EH (cell line): ENCODE data around the gene DENND11.
"Not testable (repeated sequence)": the region's sequence is repeated elsewhere in the genome, so short reads cannot be mapped to it uniquely, and the experiment has no call there.

Experiments used
- DNase-seq: peaks from one replicate; pipeline ENCODE4 v3.0.0-alpha.2; 2015; ENCODE audit warnings: low read depth

DENND11 gene

DNA sequence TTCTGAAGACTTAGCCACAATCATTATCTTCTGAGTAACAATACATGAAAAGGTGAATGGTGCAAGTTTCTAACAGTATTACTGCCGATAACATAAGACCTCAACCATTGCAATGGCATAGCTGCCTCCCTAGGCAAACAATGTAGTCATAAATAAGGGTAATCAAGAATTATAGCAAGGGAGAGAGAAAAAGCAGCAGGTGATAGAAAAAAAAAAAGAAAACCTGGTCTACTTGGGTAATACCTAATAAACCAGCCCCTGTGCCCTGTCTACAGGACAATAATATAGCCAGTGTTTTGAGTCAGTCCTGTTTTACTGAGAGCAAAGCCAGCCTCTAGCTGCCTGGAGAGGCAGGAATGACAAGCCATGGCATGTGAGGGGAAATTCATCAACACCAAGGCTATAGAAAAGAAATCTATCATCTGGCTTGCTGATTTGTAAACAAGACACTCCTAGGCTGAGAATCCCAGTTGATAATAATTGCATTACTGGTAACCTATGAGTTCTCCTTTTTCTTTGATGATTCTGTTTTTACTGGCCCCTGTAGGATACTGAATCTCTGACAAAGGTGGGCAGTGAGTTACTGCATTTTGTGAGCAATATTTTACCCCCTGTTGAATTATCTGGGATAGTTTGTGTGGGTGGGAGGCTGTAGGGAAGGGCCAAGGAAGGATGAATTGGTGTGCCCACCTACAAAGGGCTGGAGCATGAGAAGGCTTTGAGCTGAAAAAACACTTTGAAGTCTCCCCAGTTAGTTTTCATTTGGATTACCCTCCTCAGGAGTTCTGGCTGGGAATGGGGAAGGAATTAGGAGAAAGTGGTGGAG, 4.5 kb upstream of the DENND11 start:
- DNase-seq, result no peak

DNA sequence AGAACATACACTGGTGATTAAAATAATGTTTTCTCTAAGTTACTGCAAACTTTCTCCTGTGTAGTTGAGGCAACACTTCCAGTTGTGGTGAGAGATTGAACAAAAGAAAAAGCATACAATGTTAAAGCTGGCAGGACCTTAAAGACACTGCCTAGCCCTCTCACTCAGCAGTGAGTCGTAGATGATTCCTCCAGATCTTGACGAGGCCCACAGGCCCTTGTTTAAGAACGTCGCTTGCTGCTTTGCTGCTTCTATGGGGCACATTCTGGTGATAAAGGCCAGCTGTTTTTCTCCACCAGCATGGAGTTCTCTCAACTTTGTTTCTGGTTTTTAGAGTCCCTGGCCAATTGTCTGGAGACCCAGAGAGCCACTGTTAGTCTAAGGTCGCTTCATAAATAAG, 2.8 kb upstream of the DENND11 start:
- peak; percentile 30 for DNase-seq

DNA sequence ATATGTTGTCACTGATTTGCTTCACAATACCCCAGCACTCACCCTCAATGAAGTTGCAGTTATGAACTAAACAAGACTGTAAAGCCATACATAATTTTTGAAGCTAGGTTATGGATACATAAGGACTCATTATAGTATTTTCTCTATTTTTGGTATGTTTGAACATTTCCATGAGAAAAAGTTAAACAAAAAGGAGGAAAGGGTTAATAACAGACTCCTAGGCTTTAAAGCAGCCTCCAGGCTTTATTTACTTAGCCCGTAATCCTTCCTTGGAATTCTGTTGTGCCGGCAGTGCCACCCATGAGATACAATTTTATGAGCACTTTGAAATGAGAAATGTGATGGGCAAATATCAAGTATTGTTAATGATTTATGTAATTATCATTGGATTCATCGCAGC, 2.1 kb upstream of the DENND11 start:
- DNase-seq, result no peak

DNA sequence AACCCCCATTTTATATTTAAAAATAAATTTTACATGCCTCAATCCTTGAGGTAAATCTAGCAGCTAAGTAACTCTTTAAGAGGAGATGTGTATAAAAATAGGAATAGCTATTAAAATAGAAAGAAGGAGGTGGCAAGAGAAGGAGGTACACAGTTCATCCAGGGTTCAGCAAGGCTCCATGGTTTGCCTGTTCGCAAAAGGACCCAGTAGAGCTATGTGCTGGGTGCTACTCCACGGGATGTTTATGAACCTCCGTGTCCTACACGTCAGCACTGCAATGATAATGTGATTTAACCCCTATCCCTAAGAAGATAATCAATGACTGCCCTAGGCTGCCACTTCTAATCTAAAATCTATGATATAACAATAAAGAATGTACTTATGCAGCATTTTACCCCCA, 926 bp upstream of the DENND11 start:
- DNase-seq, result no peak

DNA sequence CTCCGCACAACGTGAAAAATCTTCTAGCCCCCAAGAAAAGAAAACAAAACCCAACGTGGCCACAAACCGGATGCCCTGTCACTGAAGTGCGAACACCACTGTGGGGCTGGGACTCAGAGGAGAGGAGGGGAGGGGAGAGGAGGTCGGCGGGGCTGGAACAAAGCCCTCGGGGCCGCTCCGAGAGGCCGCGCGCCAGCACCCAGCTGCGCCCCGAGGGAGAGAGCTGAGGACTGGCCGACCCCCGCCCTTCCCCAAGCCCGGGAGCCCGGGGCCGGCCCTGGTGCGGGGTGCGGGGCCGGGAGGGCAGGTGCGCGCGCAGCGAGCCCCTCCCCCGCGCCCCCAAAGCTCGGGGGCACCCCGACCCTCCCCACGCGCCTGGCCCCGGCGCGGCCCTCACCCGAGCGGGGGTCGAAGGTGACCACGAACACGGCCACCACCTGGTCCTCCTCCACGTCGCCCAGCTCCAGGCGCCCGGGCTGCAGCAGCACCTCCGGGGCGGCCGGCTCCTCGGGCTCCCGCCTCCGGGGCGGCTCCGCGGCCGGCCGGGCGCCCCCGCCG, 398 bp downstream of the DENND11 start:
- peak; percentile 50 for DNase-seq

DNA sequence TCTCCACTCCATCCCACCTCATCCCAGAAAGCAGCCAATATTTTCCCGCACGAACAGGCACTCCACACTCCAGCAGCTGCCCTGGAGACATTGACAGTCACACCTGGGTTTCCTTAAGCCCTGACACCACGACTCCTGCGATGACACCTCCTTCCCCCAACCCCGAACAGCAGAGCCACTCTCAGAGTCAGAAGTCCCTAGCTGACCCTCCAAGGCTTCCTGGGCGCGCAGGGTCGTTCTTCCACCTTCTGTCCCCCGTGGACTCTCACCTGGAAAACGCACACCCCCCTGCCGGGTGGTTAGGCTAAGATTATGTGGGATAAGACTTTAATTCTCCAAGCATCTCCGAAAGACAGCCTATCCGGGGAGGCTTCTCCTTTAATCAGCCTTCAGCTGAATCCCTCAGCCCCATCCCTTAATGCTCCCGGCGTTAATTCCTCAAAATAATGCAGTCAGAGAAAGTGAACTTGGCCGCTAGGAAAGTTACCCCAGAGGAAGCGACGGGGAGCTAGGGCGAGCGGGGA, 1.1 kb downstream of the DENND11 start:
- DNase-seq, result peak; percentile 19

DNA sequence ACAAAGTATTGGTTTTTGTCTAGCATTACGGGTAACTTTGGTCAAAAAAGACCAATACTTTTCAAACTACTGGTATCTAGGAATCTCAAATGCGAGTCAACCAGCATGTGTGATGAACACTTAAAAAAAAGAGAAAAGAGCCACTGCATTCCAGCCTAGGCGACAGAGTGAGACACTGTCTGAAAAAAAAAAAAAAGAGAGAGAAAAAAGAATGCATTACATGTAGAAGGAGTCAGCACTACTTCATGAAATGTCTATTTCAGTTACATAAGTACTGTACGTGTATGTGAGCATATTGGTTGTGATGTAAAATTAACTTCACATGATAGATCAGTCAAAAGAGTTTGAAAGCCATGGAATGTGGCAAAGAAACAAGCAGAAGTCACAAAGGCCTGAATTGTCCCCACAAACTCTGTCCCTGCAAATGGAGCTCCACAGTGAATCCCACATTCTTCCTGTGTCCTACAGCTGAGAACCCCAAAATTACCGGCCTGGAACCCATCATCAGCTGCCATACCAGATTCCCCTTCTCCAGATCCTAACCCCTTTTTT, 1.6 kb downstream of the DENND11 start:
- DNase-seq, result peak; percentile 44

DNA sequence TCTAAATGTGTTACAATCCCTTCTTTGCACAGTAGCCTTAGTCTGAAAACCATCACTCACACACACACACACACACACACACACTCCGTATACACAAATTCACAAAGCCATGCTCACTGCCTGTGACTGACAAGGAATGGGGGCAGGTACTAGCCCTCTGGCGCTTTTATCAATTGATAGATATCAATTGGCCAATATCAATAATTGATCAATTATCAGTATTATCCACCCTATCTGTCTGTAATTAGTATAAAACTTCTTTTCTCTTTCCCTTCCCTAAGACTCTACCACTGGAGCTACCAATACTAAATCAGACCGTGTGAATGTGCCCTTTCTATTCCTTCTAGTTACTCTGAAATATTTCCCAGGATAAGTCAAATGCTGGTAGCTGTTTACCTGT, 2.1 kb downstream of the DENND11 start:
- DNase-seq, result no peak

DNA sequence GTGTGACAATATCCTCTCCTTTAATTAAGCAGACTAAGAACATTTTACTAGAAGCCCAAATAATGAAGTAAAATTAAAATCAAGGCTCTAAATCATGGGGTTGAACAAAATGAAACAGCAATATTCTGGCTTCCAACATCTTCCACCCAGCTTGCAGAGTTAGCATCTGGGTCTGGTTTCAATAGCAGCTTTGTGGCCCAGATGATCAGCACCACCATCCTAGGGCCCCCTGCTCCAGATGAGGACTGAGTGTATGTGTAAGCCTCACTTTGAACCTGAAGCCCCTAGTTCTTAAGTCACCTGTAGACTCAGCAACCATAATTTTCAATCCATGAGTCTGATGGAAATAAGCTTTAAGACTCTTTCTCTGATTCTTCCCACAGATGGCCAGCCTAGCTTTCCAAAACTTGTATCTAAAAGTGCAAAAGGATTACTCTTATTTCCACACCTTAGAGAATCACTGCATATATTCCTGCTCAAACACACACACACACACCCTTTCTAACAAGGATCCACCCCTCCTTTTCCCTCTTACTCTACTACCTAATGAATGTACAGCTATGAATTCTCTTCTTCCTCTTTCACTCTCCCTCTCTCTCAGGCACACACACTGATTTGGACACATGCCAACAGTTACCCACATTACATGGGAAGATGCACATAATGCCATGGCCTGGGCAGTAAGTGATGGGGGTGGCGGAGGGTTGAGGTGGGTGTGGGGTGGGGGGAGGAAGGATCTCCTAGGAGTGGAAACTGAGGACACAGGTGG, 3.5 kb downstream of the DENND11 start:
- no peak for DNase-seq

DNA sequence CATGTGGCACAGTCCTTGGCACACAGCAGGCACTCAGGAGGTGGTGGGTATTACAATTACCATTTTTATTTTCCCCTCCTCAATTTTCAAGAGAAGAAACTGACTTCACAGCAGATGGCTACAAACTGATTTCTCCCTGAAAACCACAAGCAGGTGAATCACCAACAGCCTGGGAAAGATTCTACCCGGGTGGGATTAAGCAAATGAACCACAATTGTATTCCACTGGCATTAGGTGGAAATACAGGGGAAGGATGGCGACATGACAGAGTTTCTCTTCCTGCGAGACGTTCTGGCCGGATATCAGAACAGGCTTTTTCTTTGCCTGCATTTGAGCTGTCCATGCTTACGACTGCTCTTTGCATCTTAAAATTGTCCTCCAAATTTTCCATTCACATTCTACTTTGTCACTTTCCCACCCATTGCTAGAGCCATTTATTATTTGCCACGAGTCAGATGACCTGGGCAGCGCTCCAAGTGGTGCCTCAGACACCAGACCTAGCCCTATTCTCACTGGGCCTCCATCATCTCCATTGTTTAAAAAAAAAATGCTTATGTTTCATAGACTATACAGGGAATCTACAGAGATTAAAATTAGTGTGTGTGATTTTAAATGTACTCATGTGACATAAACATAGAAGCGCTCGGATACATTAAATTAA, 4.6 kb downstream of the DENND11 start:
- peak; percentile 24 for DNase-seq

DNA sequence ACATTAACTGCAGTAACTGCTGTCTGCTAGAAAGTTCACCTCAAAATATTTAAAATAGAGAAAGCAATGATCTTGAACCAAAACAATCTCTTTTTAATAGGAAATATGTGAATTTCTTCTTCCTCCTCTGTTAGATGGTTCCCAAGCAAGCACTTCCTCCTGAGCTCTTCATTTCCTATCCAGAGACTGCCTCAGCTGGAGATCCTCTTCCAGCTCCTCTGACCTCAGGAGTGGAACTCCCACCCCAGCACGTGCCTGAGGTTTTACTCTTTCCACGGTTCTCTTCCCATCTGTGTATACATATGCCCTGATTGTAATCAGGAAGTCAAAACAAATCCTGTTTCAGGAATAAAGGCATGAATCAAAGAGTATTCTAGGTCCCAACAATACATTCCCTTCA, 5.6 kb downstream of the DENND11 start:
- no peak for DNase-seq

DNA sequence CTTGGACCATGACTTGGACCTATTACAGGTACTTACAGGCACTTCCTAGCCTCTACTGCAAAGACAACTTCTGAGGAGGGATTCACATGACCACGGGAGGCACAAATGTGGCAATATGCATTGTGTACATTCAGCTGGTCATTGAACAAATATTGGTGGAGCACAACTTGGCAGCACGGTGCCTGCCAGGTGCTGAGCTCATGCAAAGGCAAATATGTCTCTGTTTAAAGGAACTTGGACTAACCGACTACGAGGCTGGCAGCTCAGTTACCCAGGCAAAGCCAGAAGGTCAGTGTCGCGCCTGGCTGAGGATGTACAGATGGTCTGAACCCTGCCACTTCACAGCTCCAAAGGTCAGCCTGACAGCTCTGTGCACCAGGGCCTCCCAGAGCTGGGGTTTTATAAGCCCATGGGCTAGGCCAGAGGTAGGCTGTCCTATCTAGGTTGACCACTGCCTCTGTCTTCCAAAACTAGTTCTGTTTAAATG, 6.1 kb downstream of the DENND11 start:
- no peak for DNase-seq

DNA sequence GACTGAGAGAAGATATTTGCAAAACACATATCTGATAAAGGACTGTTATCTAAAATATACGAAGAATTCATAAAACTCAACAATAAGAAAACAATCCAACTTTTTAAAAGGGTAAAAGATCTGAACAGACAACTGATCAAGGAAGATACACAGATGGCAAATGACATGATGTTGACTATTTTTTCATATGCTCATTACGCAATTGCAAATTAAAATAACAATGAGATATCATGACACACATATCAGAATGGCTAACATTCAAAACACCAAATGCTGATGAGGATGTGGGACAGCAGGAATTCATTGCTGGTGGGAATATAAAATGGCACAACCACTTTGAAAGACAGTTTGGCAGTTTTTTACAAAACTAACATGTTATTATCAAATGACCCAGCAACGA, 8.9 kb downstream of the DENND11 start:
- peak; percentile 4 for DNase-seq

DNA sequence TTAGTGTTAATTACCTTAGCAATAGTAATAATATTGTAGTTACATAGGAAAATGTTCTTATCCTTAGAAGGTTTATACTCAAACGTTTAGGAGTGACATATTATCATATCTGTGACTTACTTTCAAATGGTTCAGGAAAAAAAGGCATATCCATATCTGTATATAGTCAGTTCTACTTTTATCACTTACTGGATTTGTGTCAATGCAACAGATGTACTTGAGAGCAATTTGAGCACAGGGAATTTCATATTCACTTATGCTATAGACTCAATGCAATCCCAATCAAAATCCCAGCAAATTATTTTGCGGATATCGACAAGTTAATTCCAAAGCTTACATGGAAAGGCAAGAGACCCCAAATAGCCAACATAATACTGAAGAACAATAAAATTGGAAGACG, 10.0 kb downstream of the DENND11 start:
- no peak for DNase-seq

DNA sequence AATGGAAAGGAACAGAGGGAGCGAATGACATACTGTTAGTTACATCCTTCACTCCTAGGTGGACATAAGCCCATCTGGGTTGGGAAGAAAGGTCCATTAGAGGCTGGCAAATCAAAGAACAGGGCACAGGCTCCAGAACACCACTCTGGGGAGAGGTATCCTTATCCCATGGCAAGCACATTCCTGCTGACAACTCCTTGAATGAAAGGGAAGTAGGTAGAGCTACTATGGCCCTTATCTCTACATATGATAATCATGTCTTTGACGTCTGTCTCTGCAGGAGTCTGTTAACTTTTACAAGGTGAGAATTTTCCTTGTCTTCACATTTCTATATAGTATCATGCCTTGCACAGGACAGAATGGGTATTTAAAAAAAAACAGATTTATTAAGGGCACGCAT, 10.4 kb downstream of the DENND11 start:
- DNase-seq, result no peak

DNA sequence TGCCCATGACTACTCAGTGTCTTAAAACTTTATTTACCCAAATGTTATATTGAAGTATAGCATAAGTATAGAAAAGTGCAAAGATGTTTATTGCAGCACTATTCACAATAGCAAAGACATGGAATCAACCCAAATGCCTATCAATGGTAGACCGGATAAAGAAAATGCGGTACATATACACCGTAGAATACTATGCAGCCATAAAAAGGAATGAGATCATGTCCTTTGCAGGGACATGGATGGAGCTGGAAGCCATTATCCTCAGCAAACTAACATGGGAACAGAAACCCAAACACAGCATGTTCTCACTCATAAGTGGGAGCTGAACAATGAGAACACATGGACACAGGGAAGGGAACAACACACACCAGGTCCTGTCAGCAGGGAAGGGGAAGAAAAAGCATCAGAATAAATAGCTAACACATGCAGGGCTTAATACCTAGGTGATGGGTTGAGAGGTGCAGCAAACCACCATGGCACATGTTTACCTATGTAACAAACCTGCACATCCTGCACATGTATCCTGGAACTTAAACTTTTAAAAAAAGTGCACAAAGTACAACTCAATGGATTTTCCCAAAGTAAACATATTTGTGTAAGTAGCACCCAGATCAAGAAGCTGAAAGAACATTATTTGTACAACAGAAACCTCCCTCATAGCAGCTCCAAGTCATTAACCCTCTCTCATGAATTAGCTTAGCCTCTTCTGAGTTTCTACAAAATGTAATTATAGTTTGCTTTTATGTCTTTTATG, 12.7 kb downstream of the DENND11 start:
- DNase-seq, result not testable (repeated sequence)

DNA sequence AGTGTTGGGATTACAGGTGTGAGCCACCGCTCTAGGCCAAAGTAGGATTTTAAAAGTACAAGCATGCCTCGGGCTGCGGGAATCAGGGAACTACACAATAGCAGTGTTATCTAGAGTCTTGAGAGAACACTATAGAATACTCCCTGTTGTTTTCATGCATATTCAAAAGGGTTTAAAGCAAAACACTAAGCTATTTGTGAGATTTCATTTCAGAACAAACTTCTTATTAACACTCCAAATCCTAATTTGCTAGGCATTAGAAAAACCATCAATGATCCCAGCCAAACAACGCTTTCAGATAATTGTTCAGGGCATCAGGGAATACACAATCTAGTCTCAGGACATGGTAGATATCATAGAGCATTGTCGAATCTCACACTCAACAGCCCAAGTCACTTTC, 13.9 kb downstream of the DENND11 start:
- no peak for DNase-seq

DNA sequence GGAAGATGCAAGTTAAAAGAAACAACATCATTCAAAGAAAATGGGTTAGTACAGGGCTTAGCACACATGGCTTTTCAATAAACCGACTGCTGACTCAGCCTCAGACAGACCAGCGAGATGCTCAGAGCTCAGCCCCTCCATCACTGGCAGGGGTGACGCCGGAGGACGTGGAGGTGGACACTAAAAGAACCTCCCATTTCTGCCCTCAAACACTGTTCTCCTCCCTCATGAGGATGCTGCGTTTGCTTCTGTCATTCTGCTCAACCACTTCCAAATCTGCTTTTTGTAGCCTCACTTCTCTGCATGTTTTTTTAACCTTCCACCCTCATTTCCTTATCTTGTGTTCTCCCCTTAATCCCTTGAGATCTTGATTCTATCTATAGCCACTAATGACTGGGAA, 15.3 kb downstream of the DENND11 start:
- no peak for DNase-seq

DNA sequence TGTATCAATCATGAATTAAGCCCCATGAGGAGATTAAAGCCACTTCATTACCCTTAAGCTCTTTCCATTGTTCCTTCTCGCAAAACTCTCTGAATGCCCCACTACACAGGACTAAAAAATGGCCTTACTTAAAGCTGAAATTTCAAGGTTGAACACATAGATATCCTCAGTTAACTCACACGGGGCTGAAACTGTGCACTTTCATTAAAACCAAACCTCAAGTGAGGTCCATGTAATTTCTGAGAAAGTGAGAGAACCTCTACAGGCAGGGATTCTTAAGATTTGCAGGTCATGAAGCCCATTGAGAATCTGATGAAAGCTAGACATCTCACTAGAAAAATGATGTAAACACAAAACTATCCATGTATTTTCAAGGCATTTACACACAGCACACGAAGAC, 15.9 kb downstream of the DENND11 start:
- DNase-seq, result no peak

DNA sequence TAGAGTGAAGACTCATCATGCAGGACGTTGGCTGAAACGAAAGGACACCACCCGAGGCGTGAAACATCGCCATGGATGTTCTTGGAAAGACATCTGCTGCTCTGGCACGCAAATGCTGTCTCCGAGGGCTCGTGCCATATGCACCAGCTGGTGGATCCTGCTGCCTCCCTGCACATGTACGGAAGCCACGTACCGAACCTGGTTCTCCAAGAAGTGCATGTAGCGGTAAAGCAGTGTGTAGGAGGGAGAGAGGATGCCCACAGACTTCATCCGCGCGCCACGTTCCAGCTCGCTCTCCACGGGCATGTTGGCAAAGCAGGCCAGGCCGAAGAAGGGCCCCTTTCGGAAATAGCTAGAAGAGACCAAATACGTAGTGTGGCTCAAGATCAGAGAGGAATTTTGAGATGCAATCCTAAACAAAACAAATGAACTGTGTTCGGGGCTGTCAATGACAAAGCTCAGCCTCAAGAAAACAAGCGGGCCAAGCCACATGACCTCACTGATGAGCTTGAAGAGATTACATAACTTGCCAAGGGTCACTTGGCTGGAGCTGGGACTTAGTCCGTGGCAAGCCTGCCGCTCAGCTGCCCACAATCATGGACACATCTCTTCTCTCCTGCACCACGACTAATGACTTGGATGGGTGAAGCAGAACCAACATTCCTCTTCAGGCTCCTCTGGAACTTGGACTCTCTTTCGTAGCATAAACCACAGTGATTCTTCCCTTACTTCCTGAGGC, 16.5 kb downstream of the DENND11 start:
- DNase-seq, result no peak

DNA sequence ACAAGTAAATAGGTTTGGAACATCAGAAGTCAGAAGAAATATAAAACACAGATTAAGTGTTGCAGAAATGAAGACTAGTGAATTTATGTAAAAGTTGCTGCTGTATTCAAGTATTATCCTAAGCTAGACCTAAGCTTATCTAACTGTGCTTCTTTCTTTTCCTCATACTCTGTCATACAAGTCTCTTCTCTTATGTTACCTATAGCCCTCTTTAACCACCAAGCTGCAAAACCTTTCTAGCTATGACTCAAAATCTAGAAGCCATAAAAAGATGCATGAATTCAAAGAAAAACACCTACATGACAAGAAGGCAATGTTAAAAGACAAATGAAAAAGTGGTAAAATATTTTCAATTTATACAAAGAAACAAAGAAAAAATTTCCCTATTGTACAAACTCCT, 23.0 kb downstream of the DENND11 start:
- DNase-seq, result no peak
